GM23248 (cell line): ENCODE measurements around the gene RWDD1. TPM values are rescaled to one million over a fixed set of nuclear protein-coding genes. Genes with fewer than 3 reads are reported as not detected.

Experiments used
- DNase-seq: peaks from one replicate; pipeline ENCODE4 v3.0.0-alpha.2; 2015
- H2AFZ ChIP-seq: fragments of 200-600 bp; sonication (generic); 2 replicates; pipeline ENCODE4 v1.6.1; 2016; ENCODE audit warnings: antibody characterized with exemption
- H3F3A ChIP-seq: fragments of 200-600 bp; sonication (generic); 2 replicates; pipeline ENCODE4 v1.6.1; 2016; ENCODE audit warnings: mild to moderate bottlenecking, antibody characterized with exemption, mixed run types; ENCODE audit not compliant: insufficient read depth
- H3K27ac ChIP-seq: fragments of 200-600 bp; sonication (generic); 2 replicates; pipeline ENCODE4 v1.5.1; 2016; ENCODE audit warnings: mild to moderate bottlenecking
- H3K27me3 ChIP-seq: fragments of 200-600 bp; sonication (generic); replicated peaks from 2 replicates; pipeline ENCODE4 v1.6.1; 2016; ENCODE audit warnings: mild to moderate bottlenecking; ENCODE audit not compliant: insufficient read depth
- H3K36me3 ChIP-seq: fragments of 200-600 bp; sonication (generic); 2 replicates; pipeline ENCODE4 v1.6.1; 2016; ENCODE audit warnings: low read depth, mild to moderate bottlenecking
- H3K4me1 ChIP-seq: fragments of 200-600 bp; sonication (generic); 2 replicates; pipeline ENCODE4 v1.6.1; 2016; ENCODE audit warnings: mild to moderate bottlenecking; ENCODE audit not compliant: insufficient read depth
- H3K4me2 ChIP-seq: fragments of 200-600 bp; sonication (generic); one replicate; pipeline ENCODE4 v1.6.1; 2016; ENCODE audit warnings: mild to moderate bottlenecking; ENCODE audit not compliant: unreplicated experiment
- H3K4me3 ChIP-seq: fragments of 200-600 bp; sonication (generic); 2 replicates; pipeline ENCODE4 v1.5.1; 2016; ENCODE audit warnings: mild to moderate bottlenecking
- H3K79me2 ChIP-seq: fragments of 200-600 bp; sonication (generic); 2 replicates; pipeline ENCODE4 v1.6.1; 2016; ENCODE audit warnings: mild to moderate bottlenecking; ENCODE audit not compliant: insufficient read depth
- H3K9ac ChIP-seq: fragments of 200-600 bp; sonication (generic); 2 replicates; pipeline ENCODE4 v1.6.1; 2016; ENCODE audit warnings: mild to moderate bottlenecking
- H3K9me2 ChIP-seq: fragments of 200-600 bp; sonication (generic); 2 replicates; pipeline ENCODE4 v1.6.1; 2016; ENCODE audit warnings: mixed run types, mild to moderate bottlenecking, moderate library complexity; ENCODE audit not compliant: insufficient read depth
- H3K9me3 ChIP-seq: fragments of 200-600 bp; sonication (generic); one replicate; pipeline ENCODE4 v1.6.1; 2017; ENCODE audit warnings: low read depth
- H4K20me1 ChIP-seq: fragments of 200-600 bp; sonication (generic); 2 replicates; pipeline ENCODE4 v1.6.0; 2016; ENCODE audit not compliant: insufficient read depth
- EZH2 ChIP-seq: fragments of 200-600 bp; sonication (generic); IDR thresholded peaks from 2 replicates; pipeline ENCODE4 v1.6.1; 2018; ENCODE audit warnings: antibody characterized with exemption, mild to moderate bottlenecking; ENCODE audit not compliant: insufficient read depth, poor library complexity, severe bottlenecking
- EZH2phosphoT487 ChIP-seq: fragments of 200-600 bp; sonication (generic); IDR thresholded peaks from 2 replicates; pipeline ENCODE4 v1.6.1; 2018; ENCODE audit warnings: antibody characterized with exemption, moderate library complexity, mild to moderate bottlenecking, low read depth; ENCODE audit not compliant: insufficient read depth
- WGBS, 2 experiments: methylation state at CpG; one replicate each; pipeline ENCODE4 v1.1.6; 2015 to 2017; ENCODE audit warnings: low lambda C conversion rate in 2 of 2, low coverage in 1 of 2; ENCODE audit errors: missing lambda C conversion rate in 2 of 2; 5-methylcytosine and 5-hydroxymethylcytosine counted together
- in situ Hi-C: fragments of 300-500 bp; cut with MboI; formaldehyde crosslinking; loops from 2 replicates; pipeline ENCODE4 v1.15.0; 2020
- polyA plus RNA-seq: library from polyadenylated mRNA; unstranded; fragments of >200 nt; fragmentation: Nextera tagmentation; extraction: Ambion mirVana; gene quantifications from 2 replicates; pipeline ENCODE4 v1.2.1, GENCODE V29; 2016
- total RNA-seq: library from RNA; depleted of rRNA; stranded (reverse); fragments of >200 nt; shearing (Covaris generic); gene quantifications from 2 replicates; pipeline ENCODE4 v1.2.3, GENCODE V29; 2014

Gene RWDD1
- total and polyA plus RNA-seq, 2 experiments from 2014 or later, result 37.7 to 112 TPM

GRCh38 chr6:116564311-116564710 lies 7.0 kb upstream of the RWDD1 start:
- Histone ChIP-seq H3K27me3 (no peaks in the 10 kb centered on the region), H3F3A (peaks cover 11% of the 10 kb centered on the region), H3K4me2 (peak overlapping the region; percentile 66), H3K9me2 (no peaks in the 10 kb centered on the region), H3K36me3 (no peaks in the 10 kb centered on the region), H3K4me1 (peaks cover 35% of the 10 kb centered on the region), H3K9ac (no peak overlapping the region), H2AFZ (peak overlapping the region; percentile 77), H3K9me3 (no peaks in the 10 kb centered on the region), H3K27ac (no peak overlapping the region), H3K79me2 (0 out of 2 replicates have a peak, but pooled peaks cover 2% of the 10 kb centered on the region), H3K4me3 (no peak overlapping the region), H4K20me1 (no peaks in the 10 kb centered on the region)
- WGBS, 2 experiments, result 67 to 76% methylated on average over 7 of the region's 7 CpGs
- TF ChIP-seq EZH2, result no peak
- no peak for TF ChIP-seq EZH2phosphoT487
- DNase-seq, result peak; percentile 20
- in situ Hi-C loops, result no loop called here

- Histone ChIP-seq H4K20me1 (no peaks in the 10 kb centered on the region), H3K27ac (no peak overlapping the region), H3K9me2 (no peaks in the 10 kb centered on the region), H3K4me1 (peaks cover 36% of the 10 kb centered on the region), H3K4me3 (peak overlapping the region; percentile 45), H3K9ac (no peak overlapping the region), H3K27me3 (no peaks in the 10 kb centered on the region), H3K9me3 (no peaks in the 10 kb centered on the region), H3K4me2 (peak overlapping the region; percentile 66), H2AFZ (peak overlapping the region; percentile 77), H3K36me3 (no peaks in the 10 kb centered on the region), H3F3A (peaks cover 15% of the 10 kb centered on the region), H3K79me2 (peaks cover 11% of the 10 kb centered on the region)
- DNase-seq, result peak; percentile 46
- 49 to 55% methylated on average over 42 of the region's 42 CpGs for WGBS, 2 experiments
- in situ Hi-C loops, result no loop called here
- TF ChIP-seq EZH2phosphoT487 (no peak), EZH2 (no peak)
Observed at GRCh38 chr6:116564921-116565872, 6.1 kb upstream of the RWDD1 start.

- Histone ChIP-seq H3K4me2 (peak overlapping the region; percentile 16), H3K27me3 (no peaks in the 10 kb centered on the region), H2AFZ (no peak overlapping the region), H3K4me3 (no peak overlapping the region), H3K4me1 (peaks cover 39% of the 10 kb centered on the region), H3K9me2 (no peaks in the 10 kb centered on the region), H3K9me3 (no peaks in the 10 kb centered on the region), H3K27ac (peak overlapping the region; percentile 61), H3K36me3 (no peaks in the 10 kb centered on the region), H3F3A (peaks cover 31% of the 10 kb centered on the region), H4K20me1 (no peaks in the 10 kb centered on the region), H3K9ac (peak overlapping the region; percentile 20; the same call in 1 of the 2 replicates), H3K79me2 (peaks cover 35% of the 10 kb centered on the region)
- peak; percentile 80 for DNase-seq
- in situ Hi-C loops, result no loop called here
- TF ChIP-seq EZH2phosphoT487 (no peak), EZH2 (no peak)
Observed at GRCh38 chr6:116568111-116568510, 3.2 kb upstream of the RWDD1 start.

GRCh38 chr6:116568821-116569755 lies 2.2 kb upstream of the RWDD1 start:
- Histone ChIP-seq H3K9ac (peak overlapping the region; percentile 20; the same call in 1 of the 2 replicates), H3F3A (peaks cover 31% of the 10 kb centered on the region), H3K36me3 (no peaks in the 10 kb centered on the region), H3K4me2 (peak overlapping the region; percentile 16), H3K27me3 (no peaks in the 10 kb centered on the region), H3K9me2 (no peaks in the 10 kb centered on the region), H3K4me1 (peaks cover 47% of the 10 kb centered on the region), H4K20me1 (no peaks in the 10 kb centered on the region), H3K9me3 (no peaks in the 10 kb centered on the region), H3K79me2 (peaks cover 45% of the 10 kb centered on the region), H3K4me3 (no peak overlapping the region), H2AFZ (no peak overlapping the region), H3K27ac (peak overlapping the region; percentile 61)
- 75% methylated on average over 7 of the region's 7 CpGs for WGBS, 2 experiments
- DNase-seq, result peak; percentile 27
- no peak for TF ChIP-seq EZH2phosphoT487
- TF ChIP-seq EZH2, result no peak
- in situ Hi-C loops, result no loop called here
